WI38 (cell line): ENCODE data around the gene SDK2.

Source experiments
- H3K4me3 ChIP-seq: 2 replicates; pipeline ENCODE4 v1.5.1; 2011; ENCODE audit warnings: low read depth, mild to moderate bottlenecking, control low read depth, low read length
- TF ChIP-seq, protein P1 (sequence below): IDR thresholded peaks from 2 replicates; pipeline ENCODE4 v1.5.1; 2012; ENCODE audit warnings: low read depth, mild to moderate bottlenecking, control low read depth, low read length

The SDK2 gene

DNA sequence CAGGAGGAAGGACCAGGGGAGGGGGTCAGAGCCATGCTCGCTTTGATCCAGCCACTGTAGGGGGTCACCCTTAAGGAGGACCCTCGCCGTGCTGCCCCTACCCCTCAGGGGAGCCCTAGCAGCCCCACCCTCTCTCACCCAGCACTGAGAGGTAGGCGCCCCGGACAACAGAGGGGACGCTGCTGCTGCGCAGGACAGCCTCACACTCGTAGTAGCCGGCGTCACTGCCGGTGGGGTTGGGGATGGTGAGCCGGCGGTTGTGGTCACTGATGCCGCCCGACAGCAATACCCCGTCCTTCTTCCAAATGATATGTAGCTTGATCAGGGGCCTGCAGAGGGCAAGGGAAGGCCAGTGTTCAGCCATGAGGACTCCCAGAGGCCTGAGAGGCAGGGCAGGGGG, 206.4 kb downstream of the SDK2 start:
- no peak overlapping the region for H3K4me3 ChIP-seq
- TF ChIP-seq, protein P1, sequence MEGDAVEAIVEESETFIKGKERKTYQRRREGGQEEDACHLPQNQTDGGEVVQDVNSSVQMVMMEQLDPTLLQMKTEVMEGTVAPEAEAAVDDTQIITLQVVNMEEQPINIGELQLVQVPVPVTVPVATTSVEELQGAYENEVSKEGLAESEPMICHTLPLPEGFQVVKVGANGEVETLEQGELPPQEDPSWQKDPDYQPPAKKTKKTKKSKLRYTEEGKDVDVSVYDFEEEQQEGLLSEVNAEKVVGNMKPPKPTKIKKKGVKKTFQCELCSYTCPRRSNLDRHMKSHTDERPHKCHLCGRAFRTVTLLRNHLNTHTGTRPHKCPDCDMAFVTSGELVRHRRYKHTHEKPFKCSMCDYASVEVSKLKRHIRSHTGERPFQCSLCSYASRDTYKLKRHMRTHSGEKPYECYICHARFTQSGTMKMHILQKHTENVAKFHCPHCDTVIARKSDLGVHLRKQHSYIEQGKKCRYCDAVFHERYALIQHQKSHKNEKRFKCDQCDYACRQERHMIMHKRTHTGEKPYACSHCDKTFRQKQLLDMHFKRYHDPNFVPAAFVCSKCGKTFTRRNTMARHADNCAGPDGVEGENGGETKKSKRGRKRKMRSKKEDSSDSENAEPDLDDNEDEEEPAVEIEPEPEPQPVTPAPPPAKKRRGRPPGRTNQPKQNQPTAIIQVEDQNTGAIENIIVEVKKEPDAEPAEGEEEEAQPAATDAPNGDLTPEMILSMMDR = no peak

DNA sequence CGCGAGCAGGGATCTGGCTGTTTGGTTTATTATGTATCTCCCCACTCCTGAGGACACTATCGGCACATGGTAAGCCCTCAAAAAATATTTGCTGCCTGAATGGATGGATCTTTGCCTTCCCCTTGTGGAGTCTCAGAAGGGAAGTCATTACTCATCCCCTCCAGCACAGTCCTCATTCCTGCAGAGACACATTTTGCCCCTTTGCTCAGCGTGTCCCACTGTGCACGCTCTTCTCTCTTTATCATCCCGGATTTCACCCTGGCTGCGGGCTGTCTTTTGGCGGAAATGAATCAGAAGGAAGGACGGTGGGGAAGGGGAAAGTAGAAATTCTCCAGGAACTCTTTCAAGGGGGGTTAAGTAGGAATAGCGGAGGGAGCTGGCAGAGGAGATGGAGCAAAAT, 207.3 kb downstream of the SDK2 start:
- TF ChIP-seq, protein P1 = no peak
- no peak overlapping the region for H3K4me3 ChIP-seq

DNA sequence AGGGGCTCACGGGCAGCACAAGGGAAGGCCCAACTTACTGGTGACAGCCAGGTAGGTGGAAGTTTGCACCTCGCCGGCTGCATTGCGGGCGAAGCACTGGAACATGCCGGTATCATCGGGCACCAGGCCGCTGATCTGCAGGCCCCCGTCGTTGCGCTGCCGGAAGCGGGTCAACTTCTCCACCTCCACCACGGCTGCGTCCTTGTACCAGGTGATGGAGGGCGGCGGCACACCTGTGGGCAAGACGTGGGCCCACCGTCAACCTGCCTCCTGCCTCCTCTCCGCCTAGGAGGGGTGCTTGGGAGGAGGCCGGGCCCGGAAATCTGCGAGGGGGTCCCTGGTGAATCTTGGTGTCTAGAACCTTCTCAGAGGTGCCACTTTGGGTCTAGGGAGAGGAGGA, 208.8 kb downstream of the SDK2 start:
- TF ChIP-seq, protein P1 = no peak
- H3K4me3 ChIP-seq = no peak overlapping the region

DNA sequence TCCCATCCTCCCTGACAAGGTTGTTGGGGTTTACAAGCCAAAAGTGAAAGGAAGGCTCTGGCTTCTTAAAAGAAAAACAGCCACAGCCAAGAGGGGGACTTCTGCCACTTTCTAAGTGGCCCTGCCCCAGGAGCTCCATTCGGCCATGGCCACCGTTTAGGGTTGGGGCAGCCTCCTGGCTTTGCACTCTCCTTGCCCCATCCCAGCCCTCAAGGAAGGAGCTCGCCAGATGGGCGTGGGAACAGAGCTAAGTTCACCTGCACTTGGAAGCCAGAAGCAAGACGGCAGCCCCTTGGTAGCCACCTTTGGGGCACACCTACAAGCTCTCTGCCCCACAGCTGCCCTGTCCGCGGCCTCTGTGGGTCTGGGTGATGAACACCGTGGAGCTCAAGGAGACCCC, 210.1 kb downstream of the SDK2 start:
- no peak overlapping the region for H3K4me3 ChIP-seq
- TF ChIP-seq, protein P1 = no peak

DNA sequence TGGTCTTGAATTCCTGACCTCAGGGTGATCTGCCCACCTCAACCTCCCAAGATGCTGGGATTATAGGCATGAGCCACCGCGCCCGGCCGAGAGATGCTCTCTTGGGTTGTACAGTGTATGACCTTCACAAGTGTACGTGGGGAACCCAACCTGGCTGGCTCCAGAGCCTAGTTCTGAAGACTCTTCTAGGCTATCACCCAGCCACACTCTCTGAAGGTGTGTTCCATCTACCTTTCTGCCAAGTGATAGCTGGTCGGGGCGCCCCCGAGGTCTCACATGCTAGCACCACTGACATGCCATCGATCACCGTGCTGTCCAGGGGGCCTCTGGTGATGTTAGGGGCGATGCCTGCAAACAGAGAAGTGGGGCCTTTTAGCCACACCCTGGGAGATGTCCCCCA, 210.7 kb downstream of the SDK2 start:
- no peak overlapping the region for H3K4me3 ChIP-seq
- TF ChIP-seq, protein P1 = no peak

DNA sequence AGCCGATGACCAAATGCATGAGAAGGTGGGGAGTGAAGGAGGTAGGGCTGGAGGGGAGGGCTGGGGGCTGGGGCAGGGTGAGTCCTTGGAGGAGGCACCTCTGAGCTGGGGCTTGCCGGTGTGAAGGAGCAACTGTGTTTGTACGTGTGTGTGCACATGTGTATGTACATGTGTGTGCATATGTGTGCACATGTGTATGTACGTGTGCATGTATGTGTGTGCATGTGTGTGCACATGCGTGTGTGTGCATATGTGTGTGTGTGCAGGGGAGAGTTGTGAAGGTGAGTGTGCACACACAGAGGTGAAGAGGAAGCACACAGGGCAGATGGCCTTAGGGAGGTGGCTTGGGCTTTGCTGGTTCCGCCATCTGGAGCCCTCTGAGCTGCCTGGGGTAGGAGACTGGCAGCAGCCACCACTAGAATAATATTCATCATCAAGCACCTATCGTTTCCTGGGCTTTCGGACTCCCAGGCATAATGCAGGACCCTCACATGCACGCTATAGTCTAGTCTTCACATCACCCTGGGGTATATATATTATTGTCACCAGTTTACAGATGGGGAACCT, 211.5 kb downstream of the SDK2 start:
- TF ChIP-seq, protein P1 = no peak
- no peak overlapping the region for H3K4me3 ChIP-seq

DNA sequence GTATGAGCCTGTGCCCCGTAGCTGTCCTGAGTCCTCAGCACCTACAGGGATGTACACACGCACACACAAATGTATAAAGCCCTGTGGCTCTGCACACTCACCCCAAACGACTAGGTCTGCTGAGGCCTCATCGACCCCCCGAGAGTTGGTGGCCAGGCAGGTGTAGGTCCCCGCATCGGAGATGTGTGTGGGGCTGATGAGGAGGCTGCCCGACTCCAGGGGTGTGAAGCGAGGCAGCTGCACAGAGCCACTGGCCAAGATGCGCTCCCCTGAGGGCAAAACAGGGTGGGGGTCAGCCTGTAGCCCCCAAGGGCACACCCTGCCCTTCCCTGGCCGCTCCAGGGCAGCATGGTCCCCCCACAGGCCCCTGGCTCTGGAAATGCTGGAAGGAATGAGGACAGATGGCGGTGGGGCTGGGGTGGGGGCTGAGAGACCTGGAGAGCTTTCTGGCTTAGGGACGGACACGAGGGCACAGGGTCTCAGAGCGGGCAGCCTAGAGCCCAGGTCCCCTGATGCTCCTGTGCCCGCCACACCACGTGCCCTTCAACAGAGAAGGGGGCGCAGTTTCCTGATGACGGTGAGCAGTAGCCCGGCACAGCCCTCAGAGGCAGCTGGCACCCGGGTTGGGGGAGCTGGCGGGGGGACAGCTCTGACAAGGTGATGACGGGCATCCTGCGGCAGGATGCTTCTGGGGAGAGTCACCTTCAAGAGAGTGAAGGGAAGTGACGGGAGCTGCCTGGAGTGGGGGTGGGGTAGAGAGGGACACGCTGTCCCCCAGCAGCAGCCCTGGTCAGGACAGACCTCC, 212.6 kb downstream of the SDK2 start:
- no peak overlapping the region for H3K4me3 ChIP-seq
- TF ChIP-seq, protein P1 = no peak
